GM12801 (cell line): ENCODE results near the gene DLG3.

ENCODE experiments used
- CTCF ChIP-seq: IDR thresholded peaks from one replicate; pipeline ENCODE4 v1.5.1; 2011; ENCODE audit warnings: control low read depth; ENCODE audit not compliant: insufficient read length; ENCODE audit errors: extremely low read depth

The DLG3 gene

DNA sequence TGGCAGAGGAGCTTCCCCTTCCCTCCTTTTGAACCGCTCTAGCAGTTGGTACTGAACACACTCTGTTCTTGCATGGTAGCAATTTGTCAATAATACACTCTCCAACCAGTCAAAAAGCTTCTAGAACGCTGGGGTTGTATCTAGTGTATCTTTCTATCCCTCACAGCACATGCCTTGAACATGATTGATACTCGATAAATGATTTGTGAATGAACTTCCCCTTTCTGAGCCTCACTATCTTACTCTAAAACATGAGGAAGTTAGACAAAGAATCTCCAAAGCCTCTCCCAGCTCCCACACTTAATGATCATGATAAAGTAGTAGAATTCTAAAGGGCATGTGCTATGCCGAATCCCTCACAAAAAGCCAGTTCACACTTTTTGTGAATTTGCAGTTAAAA lies 64.4 kb downstream of the DLG3 start:
- no peak for TF ChIP-seq CTCF

DNA sequence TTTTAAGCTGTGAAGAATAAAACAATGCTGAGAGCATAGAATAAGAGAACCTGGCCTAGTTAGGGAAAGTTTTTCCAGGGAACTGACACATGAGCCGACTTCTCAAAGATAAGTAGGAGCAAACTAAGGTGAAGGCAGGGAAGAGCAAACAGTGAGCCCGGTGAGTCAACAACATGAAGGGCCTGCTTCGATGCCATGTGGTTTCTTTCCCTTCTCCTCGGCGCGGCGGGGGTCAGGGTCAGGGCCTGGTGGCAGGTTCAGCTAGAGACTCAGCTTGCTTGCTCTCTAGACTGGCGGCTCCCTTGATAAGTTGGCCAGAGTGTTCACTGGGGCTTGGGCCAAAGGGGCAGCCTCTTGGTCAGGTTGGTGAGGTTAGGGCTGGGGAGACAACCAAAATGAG lies 81.1 kb downstream of the DLG3 start:
- no peak for TF ChIP-seq CTCF

DNA sequence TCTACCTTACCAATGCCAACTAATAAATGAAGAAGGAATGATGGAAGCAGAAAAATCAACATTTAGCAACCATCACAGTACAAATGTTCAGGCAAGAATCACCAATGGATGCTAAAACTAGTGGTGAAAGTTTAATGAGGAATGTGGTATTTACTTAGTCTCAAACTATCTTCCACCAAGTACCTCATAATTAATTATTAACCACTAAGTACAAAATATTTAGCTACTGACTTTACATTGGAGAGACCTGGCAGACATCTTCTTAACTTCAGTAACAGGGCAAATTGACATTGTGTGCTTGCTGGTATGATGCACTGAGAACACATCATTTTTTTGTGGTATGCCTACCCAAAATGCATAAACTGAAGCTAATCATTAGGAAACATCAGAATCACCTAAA lies 82.4 kb downstream of the DLG3 start:
- TF ChIP-seq CTCF, result no peak

GRCh38 chrX:70527610-70528345 lies 83.1 kb downstream of the DLG3 start:
- TF ChIP-seq CTCF, result no peak

- TF ChIP-seq CTCF, result no peak
These were observed 90.6 kb downstream of the DLG3 start for GRCh38 chrX:70535198-70535597.

DNA sequence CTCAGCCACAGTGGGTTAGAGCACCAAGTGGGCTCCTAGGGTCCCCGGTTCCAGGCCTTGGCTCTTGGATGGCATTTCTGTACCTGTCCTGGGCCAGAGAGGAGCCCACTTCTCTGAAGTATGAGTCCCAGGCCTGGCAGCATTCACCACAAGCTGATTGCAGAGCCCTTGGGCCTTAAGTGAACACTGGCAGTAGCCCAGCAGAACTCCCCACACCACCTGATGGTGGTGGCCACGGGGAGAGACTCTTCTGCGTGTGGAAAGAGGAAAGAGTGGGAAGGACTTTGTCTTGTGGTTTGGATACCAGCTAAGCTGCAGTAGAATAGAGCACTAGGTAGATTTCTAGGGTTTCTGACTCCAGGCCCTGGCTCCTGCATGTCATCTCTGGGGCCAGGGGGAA lies 104.8 kb downstream of the DLG3 start:
- no peak for TF ChIP-seq CTCF

GRCh38 chrX:70552130-70552704 lies 107.6 kb downstream of the DLG3 start:
- no peak for TF ChIP-seq CTCF
